Measurements from ENCODE around the gene TNFRSF8.

GRCh38 chr1:12162459-12163137 is 99.5 kb downstream of the TNFRSF8 start:
- no peak for TF ChIP-seq POLR2A (IDR thresholded peaks at IDR 0.05; ENCODE audit: low read length)
- no peak for TF ChIP-seq GATA1 (IDR thresholded peaks at IDR 0.05; ENCODE audit: low read depth, low read length)

Measured in erythroblast (primary cell).